ENCODE results near the gene ZSCAN22.
"Not testable (repeated sequence)": the region's sequence is repeated elsewhere in the genome, so short reads cannot be mapped to it uniquely, and the experiment has no call there.

- not testable (repeated sequence) for TF ChIP-seq CTCF, POLR2A, EP300 (IDR thresholded peaks at IDR 0.05)
Measured at GRCh38 chr19:58376724-58377123, 49.9 kb downstream of the ZSCAN22 start.
